SK-N-SH (cell line): ENCODE results near the gene ZNF264. TPM values are rescaled to one million over a fixed set of nuclear protein-coding genes. Genes with fewer than 3 reads are reported as not detected.

ENCODE experiments used
- CTCF ChIA-PET: fragments of 300-600, 350-600 bp; formaldehyde crosslinking; extraction: SDS; loops from one replicate; lab custom pipeline; 2021; lab: Yijun Ruan, JAX
- POLR2A ChIA-PET: fragments of 350-600 bp; sonication (Branson Sonifier 250); formaldehyde crosslinking; extraction: SDS; loops from one replicate; lab custom pipeline; 2020; ENCODE audit warnings: antibody characterized with exemption, inconsistent platforms; lab: Yijun Ruan, JAX
- DNase-seq: peaks from one replicate; pipeline ENCODE4 v3.0.0; 2012
- H2AFZ ChIP-seq: fragments of 200-600 bp; sonication (generic); 2 replicates; pipeline ENCODE4 v1.8.1; 2016; ENCODE audit warnings: antibody characterized with exemption, mild to moderate bottlenecking, low read depth
- H3F3A ChIP-seq: fragments of 200-600 bp; sonication (generic); replicated peaks from 2 replicates; pipeline ENCODE3; 2016; ENCODE audit warnings: antibody characterized with exemption, mild to moderate bottlenecking; ENCODE audit not compliant: insufficient read depth
- H3K27ac ChIP-seq, 2 experiments: fragments of 200-500 bp in 1 of 2; fragments of 200-600 bp in 1 of 2; sonication (Bioruptor generic) in 1 of 2; sonication (generic), shearing (Covaris generic) in 1 of 2; 2 replicates each; pipeline versions ENCODE4 v1.5.1 to v1.6.1; 2014 to 2016; ENCODE audit warnings: low read depth in 2 of 2, inconsistent platforms in 1 of 2, low read length in 1 of 2, mild to moderate bottlenecking in 1 of 2, mixed read lengths in 1 of 2
- H3K27me3 ChIP-seq: fragments of 200-600 bp; sonication (generic), shearing (Covaris generic); 2 replicates; pipeline ENCODE4 v1.6.1; 2016; ENCODE audit warnings: mixed run types; ENCODE audit not compliant: insufficient read depth
- H3K36me3 ChIP-seq, 2 experiments: fragments of 200-500 bp in 1 of 2; fragments of 200-600 bp in 1 of 2; sonication (Bioruptor generic) in 1 of 2; sonication (generic) in 1 of 2; replicated peaks in 1 of 2; 2 replicates each; pipeline versions ENCODE3 to v1.5.1; 2014 to 2016; ENCODE audit warnings: low read length in 1 of 2, mild to moderate bottlenecking in 1 of 2; ENCODE audit not compliant: insufficient read depth in 2 of 2, control insufficient read depth in 1 of 2
- H3K4me1 ChIP-seq, 2 experiments: fragments of 200-500 bp in 1 of 2; fragments of 200-600 bp in 1 of 2; sonication (Bioruptor generic) in 1 of 2; sonication (generic), shearing (Covaris generic) in 1 of 2; 2 replicates each; pipeline versions ENCODE4 v1.5.1 to v1.6.1; 2014 to 2016; ENCODE audit warnings: low read depth in 1 of 2, low read length in 1 of 2, mixed run types in 1 of 2; ENCODE audit not compliant: insufficient read depth in 2 of 2, control insufficient read depth in 1 of 2
- H3K4me2 ChIP-seq: fragments of 200-600 bp; sonication (generic), shearing (Covaris generic); 2 replicates; pipeline ENCODE4 v1.6.1; 2017; ENCODE audit warnings: mixed run types
- H3K4me3 ChIP-seq, 2 experiments: fragments of 200-500 bp in 1 of 2; fragments of 200-600 bp in 1 of 2; sonication (Bioruptor generic) in 1 of 2; sonication (generic), shearing (Covaris generic) in 1 of 2; 2 replicates each; pipeline versions ENCODE4 v1.5.1 to v1.8.1; 2014 to 2016; ENCODE audit warnings: low read depth in 2 of 2, inconsistent platforms in 1 of 2, low read length in 1 of 2, mild to moderate bottlenecking in 1 of 2, mixed read lengths in 1 of 2, moderate library complexity in 1 of 2
- H3K79me2 ChIP-seq: fragments of 200-600 bp; sonication (generic); 2 replicates; pipeline ENCODE4 v1.8.1; 2017; ENCODE audit warnings: mild to moderate bottlenecking; ENCODE audit not compliant: insufficient read depth
- H3K9ac ChIP-seq: fragments of 200-600 bp; sonication (generic); 2 replicates; pipeline ENCODE4 v1.6.1; 2017; ENCODE audit warnings: mixed run types
- H3K9me2 ChIP-seq: fragments of 200-600 bp; sonication (generic); 2 replicates; pipeline ENCODE4 v1.6.1; 2017; ENCODE audit warnings: mixed run types
- H3K9me3 ChIP-seq: fragments of 200-600 bp; sonication (generic); 2 replicates; pipeline ENCODE4 v1.6.1; 2017; ENCODE audit warnings: mixed run types, mild to moderate bottlenecking, moderate library complexity
- H4K20me1 ChIP-seq: fragments of 200-600 bp; sonication (generic); 2 replicates; pipeline ENCODE4 v1.6.1; 2017; ENCODE audit warnings: mild to moderate bottlenecking, mixed run types; ENCODE audit not compliant: insufficient read depth
- ELF1 ChIP-seq: IDR thresholded peaks from 2 replicates; pipeline ENCODE4 v1.4.0; 2012
- EP300 ChIP-seq, 2 experiments: IDR thresholded peaks; 2 replicates each; pipeline versions ENCODE4 v1.4.0 to v1.6.1; 2012; ENCODE audit warnings: borderline replicate concordance in 1 of 2, low read depth in 1 of 2, low read length in 1 of 2
- FOXJ3 ChIP-seq: sonication (generic); formaldehyde crosslinking; IDR thresholded peaks from 2 replicates; pipeline ENCODE4 v1.5.1; 2020; ENCODE audit warnings: mild to moderate bottlenecking, missing genetic modification reagents
- FOXM1 ChIP-seq: IDR thresholded peaks from 2 replicates; pipeline ENCODE4 v1.4.0; 2012; ENCODE audit warnings: low read depth, mild to moderate bottlenecking
- GABPA ChIP-seq: IDR thresholded peaks from 2 replicates; pipeline ENCODE4 v1.4.0; 2012; ENCODE audit warnings: low read depth, mild to moderate bottlenecking
- GATA2 ChIP-seq: sonication (generic); formaldehyde crosslinking; IDR thresholded peaks from 2 replicates; pipeline ENCODE4 v1.5.0; 2020; ENCODE audit warnings: mild to moderate bottlenecking, missing genetic modification reagents
- JUND ChIP-seq: IDR thresholded peaks from 2 replicates; pipeline ENCODE4 v1.4.0; 2012
- MEF2A ChIP-seq: IDR thresholded peaks from 2 replicates; pipeline ENCODE4 v1.4.0; 2012; ENCODE audit warnings: low read depth, borderline replicate concordance
- NFIC ChIP-seq: IDR thresholded peaks from 2 replicates; pipeline ENCODE4 v1.4.0; 2012; ENCODE audit warnings: borderline replicate concordance
- PBX3 ChIP-seq: IDR thresholded peaks from 2 replicates; pipeline ENCODE4; 2012
- POLR2AphosphoS5 ChIP-seq: IDR thresholded peaks from 2 replicates; pipeline ENCODE4 v1.6.1; 2012; ENCODE audit warnings: low read depth, low read length
- RAD21 ChIP-seq: IDR thresholded peaks from 2 replicates; pipeline ENCODE4 v1.6.1; 2012; ENCODE audit warnings: mild to moderate bottlenecking, low read length
- RFX5 ChIP-seq: IDR thresholded peaks from 2 replicates; pipeline ENCODE4 v1.6.1; 2012; ENCODE audit warnings: mild to moderate bottlenecking, improper control_type of control experiment, low read length
- SMC3 ChIP-seq: IDR thresholded peaks from 2 replicates; pipeline ENCODE4 v1.6.1; 2012; ENCODE audit warnings: low read depth, low read length, improper control_type of control experiment
- TCF12 ChIP-seq: IDR thresholded peaks from 2 replicates; pipeline ENCODE4 v1.4.0; 2012
- USF1 ChIP-seq: IDR thresholded peaks from 2 replicates; pipeline ENCODE4 v1.4.0; 2012; ENCODE audit warnings: low read depth, borderline replicate concordance
- ZBTB33 ChIP-seq: IDR thresholded peaks from 2 replicates; pipeline ENCODE4 v1.4.0; 2012; ENCODE audit warnings: low read depth, borderline replicate concordance
- WGBS: methylation state at CpG from one replicate; pipeline ENCODE4 v1.1.6; 2017; ENCODE audit warnings: low lambda C conversion rate; 5-methylcytosine and 5-hydroxymethylcytosine counted together
- polyA plus RNA-seq, 3 experiments: library from polyadenylated mRNA; depleted of rRNA; stranded (reverse); fragments of >200 nt; gene quantifications; 2 replicates each; pipeline ENCODE4 v1.2.3, GENCODE V29; 2012
- TF ChIP-seq, protein P1 (sequence below): fragments of 150-350 bp; IDR thresholded peaks from 2 replicates; pipeline ENCODE4 v1.6.1; 2017; ENCODE audit warnings: antibody characterized with exemption, low read length, low read depth, borderline replicate concordance
- TF ChIP-seq, protein P2 (sequence below): fragments of 200-600 bp; sonication (generic); IDR thresholded peaks from 2 replicates; pipeline ENCODE4 v1.6.1; 2017; ENCODE audit warnings: antibody characterized with exemption, mild to moderate bottlenecking, moderate library complexity
- TF ChIP-seq, protein P3 (sequence below): IDR thresholded peaks from 2 replicates; pipeline ENCODE4 v1.4.0; 2012; ENCODE audit warnings: low read depth

Gene ZNF264
- polyA plus RNA-seq, 1 of the 3 experiments (the other 2 are of a cell fraction): 8.8 TPM

DNA sequence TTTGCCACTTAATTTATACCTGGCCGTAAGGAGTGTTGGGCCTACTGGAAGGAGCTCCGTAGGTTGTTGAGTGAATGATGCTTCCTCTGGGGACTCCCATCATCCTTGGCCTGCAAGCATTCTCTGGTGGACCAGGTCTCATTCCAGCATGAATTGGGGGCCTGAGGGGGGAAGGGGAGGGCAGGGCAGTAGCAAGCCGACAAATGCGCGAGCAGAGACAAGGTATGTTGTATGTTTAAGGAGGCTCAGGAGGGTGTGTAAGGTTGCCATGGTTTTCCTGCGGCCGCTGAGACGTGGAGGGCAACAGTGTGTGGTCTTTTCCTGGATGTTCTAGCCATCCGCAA, 749 bp downstream of the ZNF264 start:
- Histone ChIP-seq H3K27ac (peak overlapping the region in 1 of 2 experiments; percentile 79; a peak in 2 of 4 replicates), H4K20me1 (peaks cover 19% of the 10 kb centered on the region), H3K4me2 (peak overlapping the region; percentile 87)
- TF ChIP-seq EP300 (IDR thresholded peaks at IDR 0.05; ENCODE audit: borderline replicate concordance in 1 of 2, low read depth in 1 of 2, low read length in 1 of 2) (no peak), GATA2 (CRISPR knock-in tag) (no peak), FOXM1 (no peak), MEF2A (no peak), GABPA (no peak), ZBTB33 (no peak), POLR2AphosphoS5 (no peak), USF1 (no peak), RFX5 (no peak), TCF12 (no peak), FOXJ3 (CRISPR knock-in tag) (no peak), ELF1 (no peak), SMC3 (no peak)
- TF ChIP-seq, protein P1, sequence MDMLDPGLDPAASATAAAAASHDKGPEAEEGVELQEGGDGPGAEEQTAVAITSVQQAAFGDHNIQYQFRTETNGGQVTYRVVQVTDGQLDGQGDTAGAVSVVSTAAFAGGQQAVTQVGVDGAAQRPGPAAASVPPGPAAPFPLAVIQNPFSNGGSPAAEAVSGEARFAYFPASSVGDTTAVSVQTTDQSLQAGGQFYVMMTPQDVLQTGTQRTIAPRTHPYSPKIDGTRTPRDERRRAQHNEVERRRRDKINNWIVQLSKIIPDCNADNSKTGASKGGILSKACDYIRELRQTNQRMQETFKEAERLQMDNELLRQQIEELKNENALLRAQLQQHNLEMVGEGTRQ: no peak
- TF ChIP-seq, all 33 proteins: peak for 0
- DNase-seq: peak; percentile 33
- POLR2A ChIA-PET: interaction anchor here (1.3 kb wide), 1 partner anchor 21 kb away, joined by 8 read pairs; no protein-coding TSS in a partner anchor
- peak overlapping the region; percentile 82 to 96 for H3K4me3 ChIP-seq
- H3K4me1 ChIP-seq: peaks cover 0 to 21% of the 10 kb centered on the region in 2 experiments; a peak in 1 of 4 replicates
- no peaks in the 10 kb centered on the region for H3K9me2 ChIP-seq
- H3K36me3 ChIP-seq: peaks cover 37 to 40% of the 10 kb centered on the region in 2 experiments
- peak overlapping the region; percentile 85 for H3K9ac ChIP-seq
- CTCF ChIA-PET: no interaction called here
- peaks cover 48% of the 10 kb centered on the region for H3K79me2 ChIP-seq
- 0 out of 2 replicates have a peak, but pooled peaks cover 4% of the 10 kb centered on the region for H3K9me3 ChIP-seq
- no peaks in the 10 kb centered on the region for H3K27me3 ChIP-seq
- 29% methylated on average over 9 of the region's 9 CpGs for WGBS
- H2AFZ ChIP-seq: peak overlapping the region; percentile 100
- H3F3A ChIP-seq: peaks cover 4% of the 10 kb centered on the region

- peaks cover 44 to 46% of the 10 kb centered on the region in 2 experiments for H3K36me3 ChIP-seq
- H3K27ac ChIP-seq: no peak overlapping the region
- no peak for DNase-seq
- 89% methylated on average over 5 of the region's 5 CpGs for WGBS
- TF ChIP-seq EP300 (IDR thresholded peaks at IDR 0.05; ENCODE audit: borderline replicate concordance in 1 of 2, low read depth in 1 of 2, low read length in 1 of 2): no peak
- no peak for TF ChIP-seq NFIC
- no peak for TF ChIP-seq ELF1
- TF ChIP-seq FOXM1: no peak
- no peak for TF ChIP-seq TCF12
- no peak for TF ChIP-seq RAD21
- TF ChIP-seq JUND: no peak
- TF ChIP-seq, protein P2, sequence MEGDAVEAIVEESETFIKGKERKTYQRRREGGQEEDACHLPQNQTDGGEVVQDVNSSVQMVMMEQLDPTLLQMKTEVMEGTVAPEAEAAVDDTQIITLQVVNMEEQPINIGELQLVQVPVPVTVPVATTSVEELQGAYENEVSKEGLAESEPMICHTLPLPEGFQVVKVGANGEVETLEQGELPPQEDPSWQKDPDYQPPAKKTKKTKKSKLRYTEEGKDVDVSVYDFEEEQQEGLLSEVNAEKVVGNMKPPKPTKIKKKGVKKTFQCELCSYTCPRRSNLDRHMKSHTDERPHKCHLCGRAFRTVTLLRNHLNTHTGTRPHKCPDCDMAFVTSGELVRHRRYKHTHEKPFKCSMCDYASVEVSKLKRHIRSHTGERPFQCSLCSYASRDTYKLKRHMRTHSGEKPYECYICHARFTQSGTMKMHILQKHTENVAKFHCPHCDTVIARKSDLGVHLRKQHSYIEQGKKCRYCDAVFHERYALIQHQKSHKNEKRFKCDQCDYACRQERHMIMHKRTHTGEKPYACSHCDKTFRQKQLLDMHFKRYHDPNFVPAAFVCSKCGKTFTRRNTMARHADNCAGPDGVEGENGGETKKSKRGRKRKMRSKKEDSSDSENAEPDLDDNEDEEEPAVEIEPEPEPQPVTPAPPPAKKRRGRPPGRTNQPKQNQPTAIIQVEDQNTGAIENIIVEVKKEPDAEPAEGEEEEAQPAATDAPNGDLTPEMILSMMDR: no peak
- TF ChIP-seq, protein P3, sequence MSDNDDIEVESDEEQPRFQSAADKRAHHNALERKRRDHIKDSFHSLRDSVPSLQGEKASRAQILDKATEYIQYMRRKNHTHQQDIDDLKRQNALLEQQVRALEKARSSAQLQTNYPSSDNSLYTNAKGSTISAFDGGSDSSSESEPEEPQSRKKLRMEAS: no peak
- no peak for TF ChIP-seq PBX3
- TF ChIP-seq GATA2 (CRISPR knock-in tag): no peak
- ChIA-PET POLR2A (no interaction called here), CTCF (no interaction called here)
- H3K27me3 ChIP-seq: no peaks in the 10 kb centered on the region
- 0 out of 2 replicates have a peak, but pooled peaks cover 4% of the 10 kb centered on the region for H3K9me3 ChIP-seq
- peaks cover 50% of the 10 kb centered on the region for H3K79me2 ChIP-seq
- H3K9ac ChIP-seq: peak overlapping the region; percentile 85; the same call in 1 of the 2 replicates
- no peak overlapping the region for H2AFZ ChIP-seq
- peaks cover 19% of the 10 kb centered on the region for H4K20me1 ChIP-seq
- H3K9me2 ChIP-seq: no peaks in the 10 kb centered on the region
- H3K4me2 ChIP-seq: peak overlapping the region; percentile 87
- peak overlapping the region; percentile 82 to 96; a peak in 3 of 4 replicates for H3K4me3 ChIP-seq
- peaks cover 4% of the 10 kb centered on the region for H3F3A ChIP-seq
- peaks cover 0 to 21% of the 10 kb centered on the region in 2 experiments; a peak in 1 of 4 replicates for H3K4me1 ChIP-seq
Observed at GRCh38 chr19:57192993-57193392, 1.7 kb downstream of the ZNF264 start.
